Activated naive CD4-positive, alpha-beta T cell treated with anti-CD3 and anti-CD28 coated beads, Interleukin-2, amount 50 U/mL, for 72 hours (primary cell): ENCODE measurements around the gene CCDC57. TPM values are rescaled to one million over a fixed set of nuclear protein-coding genes. Genes with fewer than 3 reads are reported as not detected.

Experiments
- ATAC-seq, 2 donors: fragments of 150-1000 bp; cut with Tn5 transposase; 2 replicates each; pipeline ENCODE4 v1.10.0; 2021; ENCODE audit warnings: mild to moderate bottlenecking in 2 of 2, moderate library complexity in 2 of 2
- DNase-seq, 2 donors: peaks; one replicate each; pipeline ENCODE4 v3.0.0; 2021 to 2022; ENCODE audit warnings: low spot score in 2 of 2
- H3K27ac Mint-ChIP-seq, 2 donors: one replicate each; pipeline ENCODE4 v1.8.0; 2022; ENCODE audit warnings: mild to moderate bottlenecking in 2 of 2, mixed read lengths in 2 of 2
- H3K36me3 Mint-ChIP-seq, 2 donors: one replicate each; pipeline ENCODE4 v1.8.0; 2022; ENCODE audit warnings: mixed read lengths in 2 of 2
- H3K9me3 Mint-ChIP-seq, 2 donors: one replicate each; pipeline ENCODE4 v1.8.0; 2022; ENCODE audit warnings: mixed read lengths in 2 of 2
- total RNA-seq, 2 donors: library from RNA; stranded (reverse); gene quantifications; one replicate each; pipeline ENCODE4 v1.2.3, GENCODE V29; 2022

CCDC57 gene
- total RNA-seq, 2 donors from 2014 or later = 34.6 to 51.3 TPM

DNA sequence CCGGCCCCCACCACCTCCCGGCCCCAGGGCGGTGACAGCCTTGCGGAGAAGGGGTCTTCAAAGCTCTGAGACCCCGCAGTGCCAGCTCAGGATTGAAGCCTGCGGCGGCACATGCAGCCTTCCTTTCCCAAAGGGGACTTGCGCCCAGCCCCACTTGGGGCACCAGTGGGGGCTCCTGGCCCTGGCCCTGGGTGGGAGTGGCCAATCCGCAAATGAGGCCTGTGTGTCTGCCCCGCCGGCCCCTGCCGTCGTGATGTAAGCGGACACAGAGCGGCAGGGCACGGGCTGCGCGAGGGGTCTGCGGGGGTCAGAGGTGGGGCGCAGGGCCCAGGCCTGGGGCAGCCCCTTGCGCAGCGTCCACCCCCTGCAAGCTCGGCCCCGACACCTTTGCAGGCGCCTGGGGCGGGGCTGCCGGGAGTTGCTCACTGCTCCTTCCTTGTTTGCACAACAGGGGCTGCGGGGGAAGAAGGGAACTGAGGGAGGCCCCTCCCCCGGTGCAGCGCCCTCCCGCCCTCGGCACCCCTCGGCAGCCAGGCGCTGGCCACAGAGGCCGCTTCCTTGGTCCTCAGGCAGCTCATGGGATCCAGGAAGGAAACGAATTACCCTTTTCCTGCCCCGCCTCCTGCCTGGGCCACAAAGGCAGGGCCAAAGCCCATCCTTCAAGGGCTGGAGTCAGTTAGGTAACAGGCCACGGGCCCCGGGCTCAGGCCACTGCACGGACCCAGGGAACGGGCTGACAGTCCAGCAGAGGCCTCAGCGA lies 19.1 kb upstream of the CCDC57 start:
- peaks cover 0 to 7% of the 10 kb centered on the region in 2 donors for H3K36me3 Mint-ChIP-seq
- DNase-seq = no peak
- no peaks in the 10 kb centered on the region for H3K9me3 Mint-ChIP-seq
- ATAC-seq = no peak
- H3K27ac Mint-ChIP-seq = no peak overlapping the region

DNA sequence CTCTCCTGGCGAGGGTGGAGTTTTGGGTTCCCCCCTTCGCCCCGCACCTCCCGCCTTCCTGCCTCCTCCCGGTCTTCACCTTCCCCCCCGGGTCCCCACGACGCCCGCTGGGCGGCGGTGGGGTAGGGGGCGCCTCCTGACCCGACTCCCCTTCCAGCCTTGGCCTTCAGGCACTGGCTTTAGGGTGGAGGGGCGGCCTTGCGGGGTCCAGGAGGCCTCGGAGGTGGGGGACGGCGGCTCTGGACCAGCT lies 18.6 kb upstream of the CCDC57 start:
- ATAC-seq (no peak), DNase-seq (no peak)
- H3K36me3 Mint-ChIP-seq = peaks cover 0 to 7% of the 10 kb centered on the region in 2 donors
- no peaks in the 10 kb centered on the region for H3K9me3 Mint-ChIP-seq
- no peak overlapping the region for H3K27ac Mint-ChIP-seq

DNA sequence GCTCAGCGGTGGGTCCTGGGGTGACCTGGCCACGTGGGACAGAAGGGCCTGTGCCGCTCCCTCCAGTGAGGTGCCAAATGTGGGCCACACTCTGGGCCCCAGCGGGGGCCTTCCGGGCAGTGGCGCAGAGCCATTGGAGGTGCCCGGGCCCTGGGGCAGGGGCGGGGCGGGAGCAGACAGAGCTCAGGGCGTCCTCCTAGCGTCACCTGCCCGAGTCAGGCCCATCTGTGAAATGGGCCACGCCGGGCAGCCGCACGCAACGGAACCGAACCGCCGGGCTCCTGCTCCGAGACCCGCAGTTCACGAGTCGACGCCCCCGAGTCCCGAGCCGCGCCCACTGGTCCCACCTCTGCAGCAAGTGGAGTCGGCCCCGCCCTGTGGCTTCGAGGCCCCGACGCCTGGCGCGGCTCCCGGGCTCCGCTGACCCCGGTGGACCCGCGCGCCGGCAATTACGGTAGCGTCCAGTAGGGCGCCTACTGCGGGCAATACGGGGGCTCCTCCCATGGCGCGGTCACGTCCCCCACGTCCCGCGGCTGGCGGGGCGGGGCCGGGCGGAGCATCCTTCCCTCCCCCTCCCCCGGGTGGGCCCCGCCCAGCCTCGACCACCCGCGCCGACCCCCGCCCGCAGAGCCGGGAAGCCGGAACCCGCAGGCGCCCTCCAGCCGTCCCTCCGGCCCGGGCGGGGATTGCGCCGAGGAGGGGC lies 18.1 kb upstream of the CCDC57 start:
- ATAC-seq = peak; percentile 42 to 58
- H3K27ac Mint-ChIP-seq = no peak overlapping the region
- no peaks in the 10 kb centered on the region for H3K9me3 Mint-ChIP-seq
- peaks cover 0 to 7% of the 10 kb centered on the region in 2 donors for H3K36me3 Mint-ChIP-seq
- peak in 1 of 2 donors; percentile 77 for DNase-seq

DNA sequence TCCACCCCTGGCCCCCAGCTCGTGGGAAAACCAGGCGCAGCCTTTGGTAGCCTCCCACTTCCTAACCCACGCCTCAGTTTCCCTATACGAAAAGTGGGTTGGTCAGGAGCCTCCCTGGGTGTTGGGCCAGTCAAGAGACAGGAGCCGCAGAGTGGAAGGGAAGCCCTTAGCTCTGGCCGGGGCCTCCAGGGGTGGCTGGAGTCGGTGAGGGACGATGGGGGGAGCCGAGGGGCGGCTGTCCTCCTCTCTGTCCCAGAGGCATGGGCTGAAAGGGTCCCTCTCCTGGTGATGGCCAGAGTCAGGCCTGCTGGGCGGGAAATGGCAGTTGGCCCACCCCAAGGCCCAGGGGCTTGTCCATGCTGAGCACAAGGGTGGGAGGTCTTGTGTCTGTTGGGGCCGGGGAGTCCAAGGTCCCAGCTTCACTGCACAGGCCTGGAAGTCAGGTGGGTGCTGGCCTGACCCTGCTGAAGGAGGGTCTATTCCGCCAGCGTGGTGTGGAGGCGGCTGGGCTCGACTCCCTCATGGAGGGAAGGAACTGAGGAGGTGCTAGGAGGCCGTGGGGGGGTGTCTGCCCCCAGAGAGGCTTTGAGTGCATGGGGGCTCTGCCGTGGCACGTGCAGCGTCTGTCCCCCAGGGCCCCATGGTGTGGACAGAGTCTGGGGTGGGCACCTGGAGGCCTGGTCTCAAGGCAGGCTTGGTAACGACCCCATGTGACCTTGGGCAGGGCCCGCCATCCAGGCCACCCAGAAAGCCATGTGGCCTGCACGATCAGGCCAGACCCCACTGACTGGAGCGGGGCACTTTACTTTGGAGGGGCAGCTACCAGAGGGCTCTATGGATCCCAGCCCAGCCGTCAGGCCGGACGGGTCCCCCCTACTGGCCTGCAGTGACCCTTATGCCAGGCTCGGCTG lies 17.3 kb upstream of the CCDC57 start:
- no peaks in the 10 kb centered on the region for H3K9me3 Mint-ChIP-seq
- H3K27ac Mint-ChIP-seq = peak overlapping the region in 1 of 2 donors; percentile 87
- DNase-seq = peak in 1 of 2 donors; percentile 22
- no peak for ATAC-seq
- peaks cover 0 to 7% of the 10 kb centered on the region in 2 donors for H3K36me3 Mint-ChIP-seq

DNA sequence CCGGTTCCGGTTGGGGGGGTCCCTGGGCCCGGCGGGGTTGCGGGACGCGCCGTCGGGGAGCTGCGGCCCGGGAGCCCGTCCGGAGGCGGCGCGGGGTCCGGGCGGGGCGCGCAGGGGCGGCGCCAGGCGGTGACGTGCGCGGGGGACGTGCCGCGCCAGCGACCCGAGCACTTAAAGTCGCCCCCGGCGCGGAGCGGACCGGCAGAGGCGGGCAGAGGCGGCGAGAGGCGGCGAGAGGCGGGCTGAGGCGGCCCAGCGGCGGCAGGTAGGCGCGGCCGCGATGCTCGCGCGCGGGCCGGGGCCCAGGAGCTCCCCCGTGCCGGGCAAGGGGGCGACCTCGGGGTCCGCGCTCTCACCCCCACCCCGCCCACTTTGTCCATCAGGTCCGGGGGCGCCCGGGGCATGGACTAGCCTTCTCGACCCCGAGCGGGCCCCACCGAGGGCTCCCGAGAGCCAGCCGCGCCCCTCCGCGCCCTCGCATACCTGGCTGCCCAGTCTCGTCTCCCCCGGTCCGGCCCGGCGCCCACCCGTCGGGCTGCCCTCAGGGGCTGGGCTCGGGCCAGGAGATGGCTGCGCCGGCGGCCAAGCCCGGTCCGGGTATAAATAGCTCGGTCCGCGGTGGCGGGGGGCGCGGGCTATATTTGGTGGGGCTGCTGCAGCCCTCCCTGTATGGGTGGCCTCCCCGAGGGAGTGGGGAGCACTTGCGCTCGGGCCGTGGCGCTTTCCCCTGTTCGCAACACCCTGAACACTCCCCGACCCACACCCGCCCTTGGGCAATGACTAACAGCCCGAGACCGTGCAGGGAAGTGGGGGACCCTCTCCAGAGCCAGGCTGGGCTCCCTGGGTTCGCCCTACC lies 16.4 kb upstream of the CCDC57 start, which contains the start of gene SLC16A3:
Gene SLC16A3 (plus strand): TSS at position 201 of the 856 bp plus-strand sequence. CDS start 6,967 bp downstream, outside the sequence.
- Mint-ChIP-seq H3K9me3 (no peaks in the 10 kb centered on the region), H3K36me3 (peaks cover 0 to 7% of the 10 kb centered on the region in 2 donors), H3K27ac (peak within 1 kb of the TSS in 1 of 2 donors; percentile 91)
- peak in 1 of 2 donors; percentile 76 for DNase-seq
- ATAC-seq = peak; percentile 62 to 69

DNA sequence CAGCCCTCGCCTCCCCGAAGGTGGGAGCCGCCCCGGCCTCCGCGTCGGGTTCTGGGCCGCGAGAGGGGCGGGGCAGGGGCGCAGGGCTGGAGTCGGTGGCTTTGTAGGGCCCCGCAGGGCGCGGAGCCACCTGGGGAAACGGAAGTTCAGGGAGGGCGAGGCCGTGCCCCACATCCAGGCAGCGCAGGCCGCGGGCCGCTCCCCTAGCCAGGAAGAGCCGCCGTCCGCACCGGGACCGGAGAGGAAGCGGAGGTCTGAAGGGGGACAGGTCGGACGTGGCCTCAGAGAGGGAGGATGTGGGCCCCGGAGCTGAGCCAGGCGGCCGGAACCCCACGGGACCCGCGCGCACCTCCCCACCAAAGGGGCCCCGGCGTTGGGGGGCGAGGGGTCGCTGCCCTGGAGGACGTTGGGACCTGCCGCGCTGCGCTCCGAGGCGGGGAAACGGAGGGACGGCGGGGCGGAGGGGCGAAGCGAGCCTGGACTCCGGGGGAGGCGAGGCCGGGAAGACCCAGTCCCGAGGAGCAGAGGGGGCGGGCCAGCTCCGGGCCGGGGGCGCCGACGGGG lies 15.7 kb upstream of the CCDC57 start:
- peak overlapping the region in 1 of 2 donors; percentile 91 for H3K27ac Mint-ChIP-seq
- DNase-seq = peak in 1 of 2 donors; percentile 62
- H3K9me3 Mint-ChIP-seq = no peaks in the 10 kb centered on the region
- H3K36me3 Mint-ChIP-seq = peaks cover 0 to 7% of the 10 kb centered on the region in 2 donors
- peak; percentile 55 to 64 for ATAC-seq

DNA sequence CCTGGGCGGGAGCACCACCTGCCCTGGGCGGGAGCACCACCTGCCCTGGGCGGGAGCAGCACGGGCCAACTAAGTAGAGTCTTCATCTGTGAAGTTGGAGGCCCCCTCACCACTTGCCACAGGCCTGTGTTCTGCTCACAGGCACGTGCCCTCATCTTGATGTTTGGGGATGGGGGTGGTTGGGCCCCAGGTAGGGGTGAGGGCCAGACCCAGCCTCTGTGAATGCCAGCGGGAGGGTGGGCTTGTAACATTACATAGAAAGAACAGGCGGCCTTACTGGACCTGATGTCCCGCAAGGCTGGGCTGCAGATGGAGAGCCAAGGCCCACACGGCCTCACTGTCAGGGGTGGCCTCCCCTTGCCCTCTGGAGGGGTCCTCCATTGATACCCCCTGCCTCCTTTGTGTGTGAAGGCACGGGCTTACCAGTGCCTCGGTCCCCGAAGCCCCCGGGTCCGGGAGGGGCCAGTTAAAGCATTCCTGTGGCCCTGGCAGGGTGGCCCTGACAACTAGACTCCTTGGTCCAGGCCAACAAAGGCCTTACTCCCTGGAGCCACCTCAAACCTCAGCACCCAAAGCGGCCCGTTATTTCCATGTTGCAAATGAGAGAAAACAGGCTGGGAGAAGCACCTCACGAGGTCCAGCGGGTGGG lies 15.1 kb upstream of the CCDC57 start:
- no peaks in the 10 kb centered on the region for H3K9me3 Mint-ChIP-seq
- ATAC-seq (no peak), DNase-seq (no peak)
- no peak overlapping the region for H3K27ac Mint-ChIP-seq
- peaks cover 0 to 7% of the 10 kb centered on the region in 2 donors for H3K36me3 Mint-ChIP-seq

DNA sequence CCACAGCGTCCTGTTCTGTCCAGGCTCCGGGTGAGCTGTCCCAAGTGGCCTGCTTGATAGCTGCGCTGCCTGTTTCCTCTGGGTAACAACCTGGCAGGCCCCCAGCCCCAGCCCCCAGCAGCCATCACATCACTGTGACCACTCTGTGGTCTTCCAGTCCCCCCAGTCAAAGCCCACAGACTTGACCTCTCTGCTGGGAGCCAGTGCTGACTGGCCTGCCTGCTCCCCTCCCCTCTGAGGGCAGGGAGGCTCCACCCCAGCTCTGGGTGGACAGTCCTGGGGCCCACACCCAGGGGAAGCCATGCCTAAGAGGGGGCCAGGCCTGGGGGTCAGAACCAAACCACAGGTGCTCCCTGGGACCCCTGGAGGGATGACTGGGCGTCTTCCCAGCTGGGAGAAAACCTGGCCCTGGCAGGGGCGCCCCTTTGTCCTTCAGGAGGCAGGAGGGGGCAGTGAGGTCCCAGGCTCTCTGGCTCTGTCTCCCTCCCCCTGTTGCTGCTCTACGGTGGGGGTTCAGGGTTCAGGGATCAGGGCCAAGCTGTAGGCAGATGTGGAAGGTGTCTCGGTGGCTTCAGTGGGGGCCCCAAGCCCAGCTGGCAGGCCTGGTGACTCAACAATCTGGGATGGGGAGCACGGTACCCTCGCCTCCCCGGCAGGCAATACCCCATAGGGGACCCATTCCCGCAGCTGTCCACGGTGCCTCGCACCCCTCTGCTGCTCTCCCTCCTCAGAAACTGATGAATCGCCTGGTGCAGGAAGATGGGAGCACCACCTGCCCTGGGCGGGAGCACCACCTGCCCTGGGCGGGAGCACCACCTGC lies 14.4 kb upstream of the CCDC57 start:
- ATAC-seq (no peak), DNase-seq (no peak)
- no peaks in the 10 kb centered on the region for H3K9me3 Mint-ChIP-seq
- H3K27ac Mint-ChIP-seq = no peak overlapping the region
- H3K36me3 Mint-ChIP-seq = peaks cover 0 to 7% of the 10 kb centered on the region in 2 donors

DNA sequence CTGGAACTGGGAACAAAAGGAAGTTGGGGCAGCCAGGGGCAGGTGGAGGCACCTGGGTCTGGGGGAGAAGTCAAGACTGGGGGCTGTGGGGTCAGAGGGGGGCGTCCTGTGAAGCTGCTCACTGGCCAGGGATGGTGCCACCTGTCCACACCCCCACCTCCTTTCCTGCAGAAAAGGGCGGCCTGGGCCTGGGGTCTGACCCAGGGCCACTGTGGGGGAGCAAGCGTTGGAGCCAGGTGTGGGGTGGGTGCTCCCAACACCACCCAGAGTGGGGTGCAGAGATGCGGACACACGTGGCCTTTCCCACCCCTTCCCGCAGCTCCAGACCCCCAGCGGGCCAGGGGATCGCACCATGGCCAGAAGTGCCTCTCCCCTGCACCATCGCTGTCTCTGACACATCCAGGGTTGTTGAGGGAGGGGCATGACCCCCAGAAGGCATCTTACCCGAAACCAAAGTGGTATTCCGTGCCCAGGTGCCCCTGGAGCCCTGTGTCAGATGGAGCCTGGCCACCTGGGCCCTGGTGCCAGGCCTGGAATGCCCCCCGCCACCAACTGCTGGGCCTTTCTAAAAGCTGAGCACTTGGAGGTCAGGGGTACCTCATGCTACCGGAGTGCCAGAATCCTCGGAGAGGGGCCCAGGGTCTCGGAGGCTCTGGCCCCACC lies 13.6 kb upstream of the CCDC57 start:
- H3K27ac Mint-ChIP-seq = no peak overlapping the region
- H3K9me3 Mint-ChIP-seq = no peaks in the 10 kb centered on the region
- H3K36me3 Mint-ChIP-seq = peaks cover 0 to 7% of the 10 kb centered on the region in 2 donors
- ATAC-seq (no peak), DNase-seq (no peak)

DNA sequence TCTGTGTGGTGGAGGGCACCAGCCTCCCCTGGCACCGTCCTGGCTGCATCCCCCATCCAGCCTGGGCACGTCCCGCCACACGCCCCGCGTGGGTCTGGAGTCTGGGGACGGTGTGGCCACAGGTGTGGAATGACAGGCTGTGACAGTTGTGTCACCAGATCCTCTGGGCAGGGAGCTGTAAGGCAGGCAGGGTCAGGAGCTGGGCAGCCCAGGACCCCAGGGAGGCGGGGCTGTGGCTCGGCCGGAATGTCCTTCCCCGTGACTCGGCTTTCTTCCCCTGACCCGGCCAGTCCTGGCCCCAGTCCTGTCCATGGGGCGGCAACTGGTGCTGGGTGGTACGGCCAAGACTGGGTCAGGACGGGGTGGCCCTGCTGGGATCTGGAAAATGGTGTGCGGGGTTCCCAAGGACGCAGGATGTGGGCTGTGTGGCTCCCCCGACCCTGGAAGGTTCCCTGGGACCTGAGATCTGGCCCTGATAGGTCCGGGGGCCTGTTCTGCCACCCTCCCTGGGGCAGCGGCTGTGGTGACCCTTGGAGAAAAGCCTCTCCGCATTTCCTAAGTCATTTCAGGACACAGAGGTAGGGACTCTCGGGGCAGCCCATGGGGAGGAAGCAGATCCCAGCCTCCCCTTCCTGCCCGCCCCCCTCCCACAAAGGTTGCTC lies 12.9 kb upstream of the CCDC57 start:
- ATAC-seq = no peak
- no peak for DNase-seq
- H3K36me3 Mint-ChIP-seq = peaks cover 0 to 7% of the 10 kb centered on the region in 2 donors
- no peak overlapping the region for H3K27ac Mint-ChIP-seq
- H3K9me3 Mint-ChIP-seq = no peaks in the 10 kb centered on the region

DNA sequence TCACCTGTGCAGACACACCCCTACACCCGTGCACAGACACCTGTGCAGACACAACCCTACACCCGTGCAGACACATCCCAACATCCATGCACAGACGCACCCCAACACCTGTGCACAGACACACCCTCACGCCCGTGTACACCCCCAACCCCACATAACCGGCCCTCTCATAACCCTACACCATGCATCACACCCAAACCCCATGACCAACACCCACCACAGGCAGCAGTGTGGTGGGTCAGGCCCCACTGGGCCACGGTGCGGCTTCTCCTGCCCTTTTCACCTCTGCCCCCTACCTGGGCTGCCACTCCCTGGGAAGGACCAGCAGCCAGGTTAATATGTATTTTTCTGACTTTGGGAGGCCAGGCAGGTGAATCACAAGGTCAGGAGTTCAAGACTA lies 12.0 kb upstream of the CCDC57 start:
- H3K36me3 Mint-ChIP-seq = peaks cover 0 to 1% of the 10 kb centered on the region in 2 donors
- no peak overlapping the region for H3K27ac Mint-ChIP-seq
- no peaks in the 10 kb centered on the region for H3K9me3 Mint-ChIP-seq
- DNase-seq (no peak), ATAC-seq (no peak)

DNA sequence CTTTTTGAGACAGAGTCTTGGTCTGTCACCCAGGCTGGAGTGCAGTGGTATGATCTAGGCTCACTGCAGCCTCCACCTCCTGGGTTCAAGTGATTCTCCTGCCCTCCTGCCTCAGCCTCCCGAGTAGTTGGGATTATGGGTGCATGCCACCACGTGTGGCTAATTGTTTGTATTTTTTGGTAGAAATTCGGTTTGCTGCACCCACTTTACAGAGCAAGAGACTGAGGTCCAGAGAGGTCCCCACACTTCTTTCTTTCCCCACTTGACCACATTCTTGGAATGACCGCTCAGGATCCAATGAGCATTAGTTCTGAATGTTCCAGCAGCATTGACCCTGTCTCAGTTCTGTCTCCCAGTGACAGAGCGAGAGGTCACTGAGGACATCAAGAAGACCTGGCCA lies 10.9 kb upstream of the CCDC57 start:
- no peak for ATAC-seq
- no peaks in the 10 kb centered on the region for H3K36me3 Mint-ChIP-seq
- H3K27ac Mint-ChIP-seq = no peak overlapping the region
- DNase-seq = no peak
- no peaks in the 10 kb centered on the region for H3K9me3 Mint-ChIP-seq

DNA sequence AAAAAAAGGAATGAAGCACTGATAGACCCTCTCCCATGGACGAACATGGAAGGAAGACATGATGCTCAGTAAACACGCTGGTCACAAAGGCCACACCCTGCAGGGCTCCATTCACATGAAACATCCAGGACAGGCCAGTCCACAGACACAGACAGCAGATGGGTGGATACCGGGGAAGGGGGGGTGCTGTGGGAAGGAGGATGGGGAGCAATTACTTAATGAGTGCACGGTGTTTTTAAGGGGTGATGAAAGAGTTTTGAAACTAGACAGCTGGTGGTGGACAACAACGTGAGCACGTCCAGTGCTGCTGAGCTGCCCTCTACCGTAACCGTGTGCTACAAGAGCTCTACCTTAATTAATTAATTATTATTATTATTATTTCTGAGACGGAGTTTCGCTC lies 10.2 kb upstream of the CCDC57 start:
- ATAC-seq (no peak), DNase-seq (no peak)
- Mint-ChIP-seq H3K9me3 (no peaks in the 10 kb centered on the region), H3K27ac (no peak overlapping the region), H3K36me3 (no peaks in the 10 kb centered on the region)

DNA sequence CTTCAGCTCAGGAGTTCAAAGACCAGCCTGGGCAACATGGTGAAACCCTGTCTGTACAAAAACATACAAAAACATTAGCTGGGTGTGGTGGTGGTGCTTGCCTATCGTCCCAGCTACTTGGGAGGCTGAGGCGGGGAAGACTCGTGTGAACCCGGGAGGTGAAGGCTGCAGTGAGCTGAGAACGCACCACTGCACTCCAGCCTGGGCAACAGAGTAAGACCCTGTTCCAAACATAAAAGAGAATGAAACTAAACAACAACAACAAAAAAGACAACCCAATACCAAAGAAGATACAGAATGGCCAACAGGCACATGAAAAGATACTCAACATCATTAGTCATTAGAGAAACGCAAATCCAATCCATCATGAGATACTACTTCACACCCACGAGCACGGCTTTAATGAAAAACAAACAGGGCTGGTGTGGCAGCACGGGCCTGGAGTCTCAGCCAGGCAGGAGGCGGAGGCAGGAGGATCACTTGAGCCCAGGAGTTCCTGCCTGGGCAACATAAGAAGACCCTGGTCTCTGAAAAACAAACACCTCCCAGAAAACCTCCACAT lies 8.8 kb upstream of the CCDC57 start:
- DNase-seq (no peak), ATAC-seq (no peak)
- no peak overlapping the region for H3K27ac Mint-ChIP-seq
- H3K9me3 Mint-ChIP-seq = no peaks in the 10 kb centered on the region
- no peaks in the 10 kb centered on the region for H3K36me3 Mint-ChIP-seq
